GDM1 (cell line): ENCODE results near the gene SULT4A1.
A peak's percentile ranks its signal among the peaks of the same experiment; 100 is the strongest.

Experiments
- DNase-seq: peaks from one replicate; lab custom pipeline; 2025; lab: John Stamatoyannopoulos, UW

Gene SULT4A1

DNA sequence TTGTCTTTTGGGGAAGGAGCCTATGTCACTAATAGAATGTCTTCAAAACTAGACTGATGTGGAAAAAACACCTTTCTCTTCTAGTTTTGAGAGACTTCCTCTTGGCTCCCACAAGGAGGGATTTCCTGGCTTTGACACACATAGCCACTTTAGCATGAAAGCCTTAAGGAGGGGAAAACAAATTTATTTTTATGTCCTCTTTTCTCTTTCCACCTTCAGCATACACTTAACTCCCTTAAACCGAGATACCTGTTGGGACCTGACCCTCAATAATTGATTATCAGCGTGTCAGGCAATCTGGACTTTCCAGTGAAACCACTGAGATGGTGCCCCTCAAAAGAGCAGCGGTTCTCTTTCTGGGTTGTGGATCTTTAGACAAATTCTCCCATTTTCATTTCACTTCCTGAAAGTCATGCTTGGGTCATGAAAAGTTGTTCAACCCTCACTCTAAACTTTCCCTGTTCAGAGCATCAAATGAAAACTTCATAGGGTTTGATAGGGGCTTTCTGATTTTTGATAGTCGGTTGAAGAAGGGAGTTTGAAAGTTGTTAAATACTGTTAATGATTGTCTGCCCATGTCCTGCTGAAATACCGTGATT, 59.3 kb downstream of the SULT4A1 start:
- DNase-seq, result no peak

DNA sequence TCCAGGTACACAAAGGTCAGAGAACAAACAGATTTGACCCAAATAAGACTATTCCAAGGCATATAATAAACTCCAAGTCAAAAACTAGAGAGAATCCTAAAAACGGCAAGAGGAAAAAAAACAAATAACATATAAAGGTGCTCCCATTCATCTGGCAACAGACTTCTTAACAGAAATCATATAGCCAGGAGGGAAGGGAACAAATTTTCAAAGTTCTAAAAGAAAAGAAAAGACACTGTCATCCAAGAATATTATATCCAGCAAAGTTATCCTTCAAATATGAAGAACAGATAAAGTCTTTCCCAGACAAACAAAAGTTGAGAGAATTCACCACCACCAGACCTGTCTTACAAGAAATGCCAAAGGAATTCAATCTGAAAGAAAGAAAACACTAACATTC, 61.3 kb downstream of the SULT4A1 start:
- no peak for DNase-seq

DNA sequence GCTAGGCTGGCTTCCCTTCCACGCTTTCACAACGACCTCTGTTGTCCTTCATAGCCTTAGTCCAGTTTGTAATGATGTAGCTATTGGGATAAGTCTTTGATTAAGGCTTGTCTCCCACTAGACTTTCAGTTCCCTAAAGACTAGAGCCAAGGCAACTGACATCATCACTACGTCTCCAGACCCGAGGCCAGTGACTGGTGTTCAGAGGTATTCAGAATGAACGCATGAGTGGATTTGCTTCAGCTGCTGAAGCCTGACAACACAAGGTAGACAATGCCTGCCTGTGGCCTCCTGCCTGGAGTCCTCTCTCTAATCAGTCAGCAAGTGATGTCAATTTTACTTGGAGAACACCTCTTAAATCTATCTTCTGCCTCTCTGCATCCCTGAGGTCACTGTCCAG, 63.8 kb downstream of the SULT4A1 start:
- DNase-seq, result no peak

DNA sequence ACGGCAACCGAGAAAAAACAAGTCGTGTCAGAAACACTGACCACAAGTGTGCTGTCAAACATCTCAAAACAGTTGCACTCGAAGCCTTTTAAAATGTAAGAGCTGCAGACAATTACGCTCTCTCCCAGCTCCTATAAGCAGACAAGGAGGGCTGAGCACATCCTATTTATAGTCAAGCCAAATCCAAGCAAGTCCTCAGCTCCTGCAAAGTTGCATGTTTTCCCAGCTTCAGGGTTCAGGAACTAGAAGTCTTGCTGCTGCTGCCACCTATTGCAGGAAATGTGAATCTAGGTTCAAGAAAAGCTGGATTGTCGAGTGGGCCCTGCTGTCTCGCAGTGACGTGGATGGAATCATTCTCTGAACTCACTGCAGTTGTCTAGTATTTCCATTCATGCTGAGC, 65.7 kb downstream of the SULT4A1 start:
- DNase-seq, result no peak

DNA sequence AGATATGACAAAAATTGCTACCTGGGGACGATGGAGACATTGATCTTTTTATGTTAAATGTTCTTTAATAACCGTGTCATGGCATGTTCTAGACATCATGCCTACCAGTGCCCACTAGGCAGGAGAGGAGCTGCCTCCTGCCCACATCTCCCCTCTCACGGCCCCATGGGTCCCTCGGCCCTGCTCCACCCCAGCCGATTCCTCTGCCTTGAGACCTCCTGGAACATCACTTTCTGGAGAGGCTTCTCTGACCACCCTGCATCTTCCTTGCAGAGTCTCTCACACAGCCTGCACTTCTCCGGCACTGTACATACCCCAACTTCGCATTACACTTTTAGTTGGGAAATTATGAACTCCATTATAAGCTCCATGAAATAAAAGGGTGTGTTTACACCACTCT, 67.0 kb downstream of the SULT4A1 start:
- DNase-seq, result no peak

DNA sequence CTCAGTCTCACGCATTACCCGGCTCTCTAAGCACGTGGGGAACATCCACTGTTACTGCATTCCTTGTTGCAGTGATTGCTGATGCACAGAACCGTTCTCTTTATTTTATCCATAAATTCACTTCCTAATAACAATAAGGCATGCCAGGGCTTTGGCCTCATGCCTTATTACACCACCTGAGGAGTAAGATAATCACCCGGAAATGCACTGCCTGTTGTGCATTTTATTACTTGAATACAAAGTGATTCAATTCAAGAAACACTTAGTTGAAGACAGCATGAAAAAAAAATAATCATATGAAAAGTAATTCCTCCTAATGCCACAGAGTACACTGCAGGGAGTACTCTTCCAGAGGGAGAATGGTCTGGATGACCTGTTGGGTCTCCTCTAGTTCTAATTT, 69.4 kb downstream of the SULT4A1 start:
- DNase-seq, result no peak

DNA sequence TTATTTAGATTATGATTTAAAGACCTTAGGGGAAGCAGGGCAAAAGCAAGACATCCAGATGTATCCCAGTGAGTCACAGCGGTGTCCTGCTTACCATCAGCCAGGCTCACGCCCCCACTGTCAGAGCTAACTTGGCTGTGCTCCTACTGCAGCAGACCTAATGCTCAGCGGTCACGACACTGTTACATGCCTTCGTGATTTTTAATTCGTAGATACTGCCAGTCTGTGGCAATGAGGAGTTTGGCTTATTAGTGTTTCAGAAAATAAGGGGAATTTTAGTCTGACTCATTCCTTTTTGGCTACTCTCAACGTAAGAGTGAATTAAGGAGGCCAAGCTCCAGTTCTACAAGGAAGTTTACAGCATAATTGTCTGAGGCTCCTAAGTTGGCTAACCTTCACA, 72.9 kb downstream of the SULT4A1 start:
- no peak for DNase-seq

DNA sequence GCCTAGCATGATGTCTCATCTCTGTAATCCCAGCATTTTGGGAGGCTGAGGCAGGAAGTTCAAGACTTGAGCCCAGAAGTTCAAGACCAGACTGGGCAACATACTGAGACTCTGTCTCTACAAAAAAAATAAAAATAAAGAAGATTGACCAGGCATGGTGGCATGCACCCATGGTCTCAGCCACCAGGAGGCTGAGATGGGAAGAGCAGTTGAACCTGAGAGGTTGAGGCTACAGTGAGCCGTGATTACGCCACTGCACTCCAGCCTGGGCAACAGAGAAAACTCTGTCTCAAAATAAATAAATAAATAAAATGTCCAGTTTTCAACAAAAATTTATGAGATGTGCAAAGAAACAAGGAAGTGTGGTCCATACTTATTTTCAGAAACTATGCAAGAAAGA, 78.5 kb downstream of the SULT4A1 start:
- no peak for DNase-seq

DNA sequence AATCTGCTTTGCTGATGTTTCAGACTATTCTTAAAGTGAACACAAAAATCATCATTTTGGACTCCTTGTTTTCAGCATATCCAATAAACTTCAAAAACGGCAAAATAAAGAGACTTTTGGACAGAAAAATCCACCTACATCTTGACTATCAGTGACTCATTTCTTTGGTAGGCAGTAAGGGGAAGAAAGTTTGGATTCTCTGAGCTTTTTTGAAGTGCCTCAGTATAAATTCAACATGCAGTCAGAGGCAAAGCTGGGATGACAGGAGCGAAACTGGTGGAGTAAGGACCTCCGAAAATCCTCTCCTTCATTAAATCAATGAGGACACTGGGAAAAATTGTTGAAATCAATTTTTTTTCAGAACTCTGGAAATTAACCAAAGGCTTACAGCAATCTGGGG, 79.9 kb downstream of the SULT4A1 start:
- DNase-seq, result no peak

DNA sequence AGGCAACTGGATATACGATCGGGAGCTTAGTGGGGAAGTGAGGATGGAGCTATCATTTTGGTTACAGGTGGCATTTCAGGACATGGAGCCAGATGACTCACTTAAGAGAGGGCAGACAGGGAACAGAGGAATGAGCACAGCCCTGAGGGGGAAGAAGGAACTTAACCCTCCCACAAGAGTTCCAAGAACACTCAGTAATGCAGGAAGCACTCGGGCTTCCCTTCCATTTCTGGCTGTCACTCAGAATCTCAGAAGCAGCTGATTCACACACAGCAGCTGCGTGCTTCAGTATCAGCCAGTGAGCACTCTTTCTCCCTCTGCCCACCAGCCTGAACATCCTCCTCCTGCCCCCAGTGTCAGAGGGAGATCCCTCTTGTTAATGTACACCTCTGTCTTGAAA, 85.0 kb downstream of the SULT4A1 start:
- peak; percentile 74 for DNase-seq

DNA sequence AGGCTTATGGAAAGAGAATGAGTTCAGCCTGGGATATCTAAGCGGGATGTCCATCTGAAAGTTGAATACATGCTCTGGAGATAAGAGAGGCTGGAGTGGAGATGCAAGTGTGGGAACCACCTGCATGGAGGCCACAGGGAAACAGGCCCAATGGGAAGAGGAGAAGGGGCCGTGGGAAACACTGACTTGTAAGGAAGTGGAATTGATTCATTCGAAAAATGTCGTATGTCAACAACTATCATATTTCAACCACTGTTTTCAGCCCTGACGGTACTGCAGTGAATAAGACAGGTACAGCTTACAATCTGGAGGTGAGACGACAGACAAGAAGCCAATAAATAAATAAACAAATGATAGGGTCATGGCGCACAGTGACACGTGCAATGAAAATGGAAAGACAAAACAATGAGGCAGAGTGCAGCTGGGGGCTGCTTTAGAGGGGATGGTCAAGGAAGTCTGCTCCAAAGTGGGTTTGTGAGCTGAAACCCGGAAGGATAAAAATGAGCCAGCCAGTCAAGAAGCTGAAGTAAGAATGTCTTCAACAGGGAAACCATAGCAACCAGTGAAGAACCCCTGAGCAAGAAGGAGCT, 86.1 kb downstream of the SULT4A1 start:
- no peak for DNase-seq
